Mammary epithelial cell (primary cell): ENCODE measurements around the gene CCDC89.
"Not testable (repeated sequence)": the region's sequence is repeated elsewhere in the genome, so short reads cannot be mapped to it uniquely, and the experiment has no call there.

Experiments used
- CTCF ChIP-seq, 2 donors: IDR thresholded peaks in 1 of 2; conservative IDR thresholded peaks in 1 of 2; 2 replicates each; pipeline ENCODE4 v1.5.1; 2011 to 2012; ENCODE audit warnings: inconsistent platforms in 2 of 2, low read length in 2 of 2, mild to moderate bottlenecking in 2 of 2, control low read depth in 1 of 2, low read depth in 1 of 2; ENCODE audit not compliant: insufficient read depth in 1 of 2; ENCODE audit errors: extremely low read depth in 1 of 2
- EZH2 ChIP-seq: IDR thresholded peaks from 2 replicates; pipeline ENCODE4 v1.6.1; 2012; ENCODE audit warnings: low read length, inconsistent platforms, borderline replicate concordance

DNA sequence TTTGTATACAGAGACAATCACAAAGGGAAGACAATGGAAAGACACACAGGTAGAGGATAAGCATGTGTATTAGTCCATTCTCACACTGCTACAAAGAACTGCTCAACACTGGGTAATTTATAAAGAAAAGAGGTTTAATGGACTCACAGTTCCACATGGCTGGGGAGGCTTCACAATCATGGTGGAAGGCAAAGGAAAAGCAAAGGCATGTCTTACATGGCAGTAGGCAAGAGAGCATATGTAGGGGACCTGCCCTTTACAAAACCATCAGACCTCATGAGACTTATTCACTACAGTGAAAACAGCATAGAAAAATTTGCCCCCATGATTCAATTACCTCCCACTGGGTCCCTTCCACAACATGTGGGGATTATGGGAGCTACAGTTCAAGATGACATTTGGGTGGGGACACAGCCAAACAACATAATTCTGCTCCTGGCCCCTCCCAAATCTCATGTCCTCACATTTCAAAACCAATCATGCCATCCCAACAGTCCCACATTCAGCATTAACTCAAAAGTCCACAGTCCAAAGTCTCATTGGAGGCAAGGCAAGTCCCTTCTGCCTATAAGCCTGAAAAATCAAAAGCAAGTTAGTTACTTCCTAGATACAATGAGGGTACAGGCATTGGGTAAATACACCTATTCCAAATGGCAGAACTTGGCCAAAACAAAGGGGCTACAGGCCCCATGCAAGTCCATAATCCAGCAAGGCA, 14.9 kb downstream of the CCDC89 start:
- TF ChIP-seq CTCF (conservative IDR thresholded peaks at IDR 0.05 in 1 of 2, IDR thresholded peaks at IDR 0.05 in 1 of 2; ENCODE audit: extremely low read depth in 1 of 2, insufficient read depth in 1 of 2, low read depth in 1 of 2, low read length in 2 of 2); EZH2: not testable (repeated sequence)
